Astrocyte of the cerebellum (primary cell): ENCODE results near the gene DVL1.

Experiments
- DNase-seq: peaks from one replicate; pipeline ENCODE4 v3.0.0-alpha.2; 2011; ENCODE audit warnings: low read depth
- H3K4me3 ChIP-seq: 2 replicates; pipeline ENCODE4 v1.5.1; 2011; ENCODE audit warnings: mild to moderate bottlenecking, low read depth, low read length, moderate library complexity
- CTCF ChIP-seq: IDR thresholded peaks from 2 replicates; pipeline ENCODE4 v1.5.1; 2012; ENCODE audit warnings: low read length, low read depth, moderate library complexity, mild to moderate bottlenecking; ENCODE audit errors: missing control alignments
- in situ Hi-C: cut with HindIII; loops from 2 replicates; pipeline ENCODE4 v1.10.0; 2017; ENCODE audit warnings: low sequenced_read_pairs

DVL1 gene

GRCh38 chr1:1287288-1288110, 61.7 kb downstream of the DVL1 start:
- in situ Hi-C loops = loop anchor here (25.0 kb wide), 1 partner anchor 150 kb away; no protein-coding TSS in a partner anchor
- no peak overlapping the region for H3K4me3 ChIP-seq
- TF ChIP-seq CTCF = no peak
- no peak for DNase-seq

- DNase-seq = no peak
- no peak overlapping the region for H3K4me3 ChIP-seq
- in situ Hi-C loops = loop anchor here (25.0 kb wide), 1 partner anchor 149 kb away; no protein-coding TSS in a partner anchor
- TF ChIP-seq CTCF = no peak
Measured at GRCh38 chr1:1286313-1287261, 62.6 kb downstream of the DVL1 start.

- TF ChIP-seq CTCF = no peak
- DNase-seq = no peak
- in situ Hi-C loops = loop anchor here (25.0 kb wide), 1 partner anchor 148 kb away; no protein-coding TSS in a partner anchor
- H3K4me3 ChIP-seq = no peak overlapping the region
Measured at GRCh38 chr1:1285611-1286311, 63.5 kb downstream of the DVL1 start.
